DOHH2 (cell line): Measurements from ENCODE around the gene IFT43.

Source experiments
- H3F3A ChIP-seq: fragments of 200-600 bp; sonication (generic), shearing (Covaris generic); 2 replicates; pipeline ENCODE4 v1.6.0; 2016; ENCODE audit warnings: antibody characterized with exemption, mild to moderate bottlenecking; ENCODE audit not compliant: control insufficient read depth, insufficient read depth
- H3K27ac ChIP-seq: fragments of 200-600 bp; sonication (generic); 2 replicates; pipeline ENCODE4 v1.5.1; 2014; ENCODE audit warnings: low read depth, mild to moderate bottlenecking, low read length, moderate library complexity
- H3K27me3 ChIP-seq: fragments of 200-600 bp; sonication (generic); 2 replicates; pipeline ENCODE4 v1.6.1; 2014; ENCODE audit warnings: mild to moderate bottlenecking, low read length, mixed read lengths; ENCODE audit not compliant: control insufficient read depth
- H3K36me3 ChIP-seq: fragments of 200-600 bp; sonication (generic); 2 replicates; pipeline ENCODE4 v1.6.1; 2014; ENCODE audit warnings: mild to moderate bottlenecking, low read length, moderate library complexity, mixed read lengths; ENCODE audit not compliant: control insufficient read depth
- H3K4me1 ChIP-seq: fragments of 200-600 bp; sonication (generic); 2 replicates; pipeline ENCODE4 v1.6.1; 2014; ENCODE audit warnings: mild to moderate bottlenecking, low read length, mixed read lengths; ENCODE audit not compliant: control insufficient read depth
- H3K4me2 ChIP-seq: fragments of 200-600 bp; sonication (generic); 2 replicates; pipeline ENCODE4 v1.6.0; 2014; ENCODE audit warnings: mild to moderate bottlenecking, low read length, moderate library complexity
- H3K4me3 ChIP-seq: fragments of 200-600 bp; sonication (generic); 2 replicates; pipeline ENCODE4 v1.5.1; 2014; ENCODE audit warnings: mild to moderate bottlenecking, low read length, mixed read lengths
- H3K79me2 ChIP-seq: fragments of 200-600 bp; sonication (generic); 2 replicates; pipeline ENCODE4 v1.6.1; 2014; ENCODE audit warnings: mild to moderate bottlenecking, low read length, mixed read lengths; ENCODE audit not compliant: control insufficient read depth
- H3K9me2 ChIP-seq: fragments of 200-600 bp; sonication (generic); replicated peaks from 2 replicates; pipeline ENCODE4 v1.6.1; 2014; ENCODE audit warnings: mild to moderate bottlenecking, low read length, mixed read lengths; ENCODE audit not compliant: control insufficient read depth
- H3K9me3 ChIP-seq: fragments of 200-600 bp; sonication (generic); 2 replicates; pipeline ENCODE4 v1.6.1; 2014; ENCODE audit warnings: antibody characterized with exemption, low read length, mixed read lengths; ENCODE audit not compliant: control insufficient read depth, insufficient read depth
- H4K20me1 ChIP-seq: fragments of 200-600 bp; sonication (generic); 2 replicates; pipeline ENCODE4 v1.6.0; 2014; ENCODE audit warnings: low read depth, mild to moderate bottlenecking, antibody characterized with exemption, low read length, moderate library complexity; ENCODE audit not compliant: control insufficient read depth, insufficient read depth
- CTCF ChIP-seq: fragments of 200-600 bp; sonication (generic); IDR thresholded peaks from one replicate; pipeline ENCODE4 v1.5.1; 2014; ENCODE audit warnings: antibody characterized with exemption, mild to moderate bottlenecking, low read depth, low read length; ENCODE audit not compliant: poor library complexity, severe bottlenecking
- EZH2phosphoT487 ChIP-seq: fragments of 200-600 bp; sonication (generic); IDR thresholded peaks from 2 replicates; pipeline ENCODE4 v1.6.1; 2017; ENCODE audit warnings: borderline replicate concordance, mild to moderate bottlenecking, antibody characterized with exemption, low read length, moderate library complexity, mixed read lengths

The IFT43 gene

DNA sequence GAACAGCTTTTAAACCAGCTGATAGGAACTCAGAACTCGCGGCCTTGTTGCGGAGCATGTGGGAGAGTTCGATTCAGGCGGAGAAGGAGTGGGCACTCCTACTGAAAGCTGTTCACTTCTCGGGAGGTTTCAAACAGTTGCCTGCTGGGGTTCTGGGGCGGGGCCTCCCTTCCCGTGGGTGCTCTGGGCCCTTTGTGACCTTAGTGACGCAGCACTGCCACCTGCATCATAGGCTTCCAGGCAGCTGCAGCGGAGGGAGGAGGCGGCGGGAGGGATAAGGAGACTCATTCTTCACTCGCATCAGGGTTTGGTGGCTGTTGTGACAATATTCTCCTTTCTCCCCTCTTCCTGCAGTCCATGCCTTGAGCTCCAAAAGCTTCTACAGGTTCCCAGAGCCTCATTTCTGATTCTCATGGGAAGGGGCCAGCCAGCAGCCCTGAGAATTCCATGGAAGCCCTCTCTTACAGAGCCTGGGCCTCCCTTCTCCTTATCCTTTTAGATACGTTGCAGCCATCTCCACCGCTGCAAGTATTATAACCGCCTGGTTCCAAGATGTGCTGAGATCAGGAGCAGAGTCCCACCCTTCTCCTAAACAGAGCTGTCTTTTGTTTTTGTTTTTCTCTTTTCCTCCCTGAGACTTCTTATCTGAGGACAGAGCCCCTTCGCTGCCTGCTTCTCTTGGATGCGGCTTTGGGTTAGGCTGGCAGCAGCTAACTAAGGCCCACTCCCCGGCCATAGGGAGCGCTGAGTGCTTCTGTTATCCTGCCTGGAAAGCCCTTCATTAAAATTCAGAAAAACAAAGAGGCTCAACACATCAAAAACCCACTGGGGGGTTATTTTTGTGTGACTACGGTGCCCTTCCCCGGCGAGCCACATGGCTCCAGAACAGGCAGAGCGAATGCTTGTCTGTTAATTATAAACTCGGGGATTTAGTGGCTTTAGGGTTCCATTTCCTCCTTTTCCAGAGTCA, 98.5 kb downstream of the IFT43 start:
- no peaks in the 10 kb centered on the region for H3F3A ChIP-seq
- H3K9me2 ChIP-seq: no peaks in the 10 kb centered on the region
- no peaks in the 10 kb centered on the region for H3K79me2 ChIP-seq
- H4K20me1 ChIP-seq: no peaks in the 10 kb centered on the region
- TF ChIP-seq EZH2phosphoT487: no peak
- no peak for TF ChIP-seq CTCF
- H3K27ac ChIP-seq: no peak overlapping the region
- no peaks in the 10 kb centered on the region for H3K4me1 ChIP-seq
- H3K9me3 ChIP-seq: no peaks in the 10 kb centered on the region
- H3K4me3 ChIP-seq: no peak overlapping the region
- H3K36me3 ChIP-seq: no peaks in the 10 kb centered on the region
- H3K4me2 ChIP-seq: no peak overlapping the region
- no peaks in the 10 kb centered on the region; the same call in 1 of the 2 replicates for H3K27me3 ChIP-seq

- Histone ChIP-seq H3K79me2 (no peaks in the 10 kb centered on the region), H3K9me3 (no peaks in the 10 kb centered on the region), H4K20me1 (no peaks in the 10 kb centered on the region), H3K27ac (no peak overlapping the region), H3K4me1 (no peaks in the 10 kb centered on the region), H3K36me3 (no peaks in the 10 kb centered on the region), H3K9me2 (no peaks in the 10 kb centered on the region), H3K4me3 (no peak overlapping the region), H3K27me3 (no peaks in the 10 kb centered on the region; the same call in 1 of the 2 replicates), H3F3A (no peaks in the 10 kb centered on the region), H3K4me2 (no peak overlapping the region)
- no peak for TF ChIP-seq CTCF
- TF ChIP-seq EZH2phosphoT487: no peak
Observed at GRCh38 chr14:76085358-76085757, 99.8 kb downstream of the IFT43 start.

- Histone ChIP-seq H3K27ac (no peak overlapping the region), H3K79me2 (no peaks in the 10 kb centered on the region), H3K36me3 (no peaks in the 10 kb centered on the region), H3K9me3 (no peaks in the 10 kb centered on the region), H3K9me2 (no peaks in the 10 kb centered on the region), H3K4me2 (no peak overlapping the region), H3K4me3 (no peak overlapping the region), H3K4me1 (no peaks in the 10 kb centered on the region), H3F3A (no peaks in the 10 kb centered on the region), H3K27me3 (peaks cover 2% of the 10 kb centered on the region; the same call in 1 of the 2 replicates), H4K20me1 (no peaks in the 10 kb centered on the region)
- TF ChIP-seq CTCF (no peak), EZH2phosphoT487 (no peak)
Observed at GRCh38 chr14:76086636-76087035, 101.1 kb downstream of the IFT43 start.
